Spinal cord (tissue), 10 donors: ENCODE results near the gene AP1S2. TPM values are rescaled to one million over a fixed set of nuclear protein-coding genes. Genes with fewer than 3 reads are reported as not detected.

ENCODE experiments used
- DNase-seq, 6 donors: peaks; one replicate each; pipeline versions ENCODE4 v3.0.0 to v3.0.0-alpha.2; 2013 to 2015; ENCODE audit warnings: low spot score in 6 of 6, low read depth in 4 of 6
- H3K27ac ChIP-seq: one replicate; pipeline ENCODE4 v1.5.1; 2013; ENCODE audit warnings: low read depth, low read length, control low read depth
- H3K27me3 ChIP-seq: one replicate; pipeline ENCODE4 v1.6.1; 2013; ENCODE audit warnings: low read length; ENCODE audit not compliant: control insufficient read depth, insufficient read depth
- H3K36me3 ChIP-seq: one replicate; pipeline ENCODE4 v1.6.1; 2013; ENCODE audit warnings: low read length; ENCODE audit not compliant: control insufficient read depth, insufficient read depth
- H3K4me1 ChIP-seq: one replicate; pipeline ENCODE4 v1.6.1; 2013; ENCODE audit warnings: low read length; ENCODE audit not compliant: control insufficient read depth, insufficient read depth
- H3K4me3 ChIP-seq: one replicate; pipeline ENCODE4 v1.5.1; 2013; ENCODE audit warnings: low read depth, low read length, control low read depth
- H3K9me3 ChIP-seq: one replicate; pipeline ENCODE4 v1.6.1; 2013; ENCODE audit warnings: low read length; ENCODE audit not compliant: control insufficient read depth, insufficient read depth
- WGBS: methylation state at CpG from one replicate; pipeline ENCODE4 v1.1.5; 2013; ENCODE audit warnings: missing lambda C conversion rate; ENCODE audit not compliant: insufficient coverage; 5-methylcytosine and 5-hydroxymethylcytosine counted together
- polyA plus RNA-seq, 2 donors: library from polyadenylated mRNA; unstranded; fragments of 120-200 nt; gene quantifications; one replicate each; pipeline ENCODE4 v1.2.1, GENCODE V29; 2013; ENCODE audit not compliant: insufficient read length in 2 of 2
- total RNA-seq, 2 donors: library from RNA; depleted of rRNA in 1 of 2; stranded (reverse); fragments of 120-200 nt in 1 of 2; fragments of >200 nt in 1 of 2; gene quantifications; one replicate each; pipeline versions ENCODE4 v1.2.3 to v1.2.4, GENCODE V29; 2013 to 2014
- donor health status: healthy.

AP1S2 gene
- total and polyA plus RNA-seq, 4 donors: 55.4 to 135 (median 109) TPM

GRCh38 chrX:15816886-15817285 lies 37.7 kb downstream of the AP1S2 start:
- no peaks in the 10 kb centered on the region for H3K27me3 ChIP-seq
- no peak overlapping the region for H3K4me3 ChIP-seq
- no peak overlapping the region for H3K27ac ChIP-seq
- no peaks in the 10 kb centered on the region for H3K4me1 ChIP-seq
- peaks cover 2% of the 10 kb centered on the region for H3K36me3 ChIP-seq
- no CpG with 5 or more reads among the region's 4 CpGs for WGBS
- no peak for DNase-seq
- no peaks in the 10 kb centered on the region for H3K9me3 ChIP-seq

DNA sequence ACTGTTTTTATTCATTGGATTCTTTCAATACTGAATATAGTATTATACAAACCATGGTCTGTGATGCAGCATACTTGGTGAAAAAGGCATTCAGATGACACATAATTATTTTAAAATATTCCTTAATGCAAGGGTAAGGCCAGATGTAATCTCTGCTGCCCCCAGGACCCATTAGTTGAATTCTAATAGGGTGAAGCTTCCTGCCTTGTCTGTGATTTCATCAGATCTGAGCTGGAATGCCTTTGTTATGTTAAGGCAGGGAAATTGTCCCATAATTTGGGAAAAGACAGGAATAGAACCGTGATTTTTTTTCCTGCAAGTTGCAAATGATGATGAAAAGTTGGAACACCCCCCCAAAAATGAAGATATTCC lies 38.2 kb downstream of the AP1S2 start:
- Histone ChIP-seq H3K27ac (no peak overlapping the region), H3K4me1 (no peaks in the 10 kb centered on the region), H3K27me3 (no peaks in the 10 kb centered on the region), H3K9me3 (no peaks in the 10 kb centered on the region), H3K4me3 (no peak overlapping the region), H3K36me3 (peaks cover 3% of the 10 kb centered on the region)
- WGBS: 0% methylated on average over 1 of the region's 1 CpG
- no peak for DNase-seq

- 86% methylated on average over 1 of the region's 10 CpGs for WGBS
- Histone ChIP-seq H3K36me3 (peaks cover 6% of the 10 kb centered on the region), H3K27me3 (no peaks in the 10 kb centered on the region), H3K4me1 (no peaks in the 10 kb centered on the region), H3K27ac (no peak overlapping the region), H3K9me3 (no peaks in the 10 kb centered on the region), H3K4me3 (no peak overlapping the region)
- DNase-seq: peak in 4 of 6 donors; percentile 12 to 75 (median 36)
Observed at GRCh38 chrX:15815779-15816437, 38.7 kb downstream of the AP1S2 start.

GRCh38 chrX:15814771-15815365 lies 39.7 kb downstream of the AP1S2 start:
- 90% methylated on average over 4 of the region's 6 CpGs for WGBS
- DNase-seq: peak in 1 of 6 donors; percentile 2
- H3K36me3 ChIP-seq: peaks cover 6% of the 10 kb centered on the region
- H3K4me3 ChIP-seq: no peak overlapping the region
- H3K27ac ChIP-seq: no peak overlapping the region
- no peaks in the 10 kb centered on the region for H3K4me1 ChIP-seq
- H3K27me3 ChIP-seq: no peaks in the 10 kb centered on the region
- no peaks in the 10 kb centered on the region for H3K9me3 ChIP-seq

GRCh38 chrX:15813416-15813815 lies 41.2 kb downstream of the AP1S2 start:
- no peak overlapping the region for H3K4me3 ChIP-seq
- H3K9me3 ChIP-seq: no peaks in the 10 kb centered on the region
- DNase-seq: peak in 2 of 6 donors; percentile 37 to 53
- WGBS: no CpG with 5 or more reads among the region's 1 CpG
- H3K27me3 ChIP-seq: no peaks in the 10 kb centered on the region
- H3K4me1 ChIP-seq: no peaks in the 10 kb centered on the region
- H3K27ac ChIP-seq: no peak overlapping the region
- H3K36me3 ChIP-seq: peaks cover 7% of the 10 kb centered on the region

- Histone ChIP-seq H3K27ac (no peak overlapping the region), H3K4me1 (no peaks in the 10 kb centered on the region), H3K4me3 (no peak overlapping the region), H3K27me3 (no peaks in the 10 kb centered on the region), H3K36me3 (peaks cover 10% of the 10 kb centered on the region), H3K9me3 (no peaks in the 10 kb centered on the region)
- no CpG with 5 or more reads among the region's 8 CpGs for WGBS
- DNase-seq: no peak
Observed at GRCh38 chrX:15812192-15812938, 42.2 kb downstream of the AP1S2 start.

GRCh38 chrX:15808254-15808653 lies 46.4 kb downstream of the AP1S2 start:
- H3K27ac ChIP-seq: no peak overlapping the region
- no peak overlapping the region for H3K4me3 ChIP-seq
- no peaks in the 10 kb centered on the region for H3K9me3 ChIP-seq
- peaks cover 16% of the 10 kb centered on the region for H3K36me3 ChIP-seq
- WGBS: 100% methylated on average over 2 of the region's 4 CpGs
- DNase-seq: no peak
- peaks cover 2% of the 10 kb centered on the region for H3K27me3 ChIP-seq
- H3K4me1 ChIP-seq: no peaks in the 10 kb centered on the region

DNA sequence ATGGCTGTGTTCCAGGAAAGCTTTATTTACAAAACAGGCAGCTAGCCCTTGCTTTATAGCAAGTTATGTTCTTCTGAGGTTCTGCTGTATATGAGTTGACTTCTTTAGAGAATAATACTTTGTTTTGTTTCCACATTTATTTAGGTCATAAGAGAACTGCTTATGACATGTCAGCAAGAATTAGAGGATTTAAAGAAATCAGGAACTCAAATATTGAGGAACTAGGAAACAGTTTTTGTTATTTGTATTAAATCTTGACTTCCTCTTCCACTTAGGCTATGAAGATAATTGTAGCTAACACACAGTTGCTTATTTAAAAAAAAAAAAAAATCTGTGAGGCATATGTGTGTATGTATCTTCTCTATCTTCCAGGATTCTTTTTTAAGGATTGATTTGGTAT lies 50.0 kb downstream of the AP1S2 start:
- Histone ChIP-seq H3K36me3 (peaks cover 11% of the 10 kb centered on the region), H3K4me1 (no peaks in the 10 kb centered on the region), H3K27me3 (peaks cover 2% of the 10 kb centered on the region), H3K4me3 (no peak overlapping the region), H3K27ac (no peak overlapping the region), H3K9me3 (no peaks in the 10 kb centered on the region)
- DNase-seq: no peak

- Histone ChIP-seq H3K27me3 (no peaks in the 10 kb centered on the region), H3K4me3 (no peak overlapping the region), H3K4me1 (no peaks in the 10 kb centered on the region), H3K36me3 (peaks cover 11% of the 10 kb centered on the region), H3K9me3 (no peaks in the 10 kb centered on the region), H3K27ac (no peak overlapping the region)
- 92% methylated on average over 3 of the region's 4 CpGs for WGBS
- no peak for DNase-seq
Observed at GRCh38 chrX:15797707-15798106, 56.9 kb downstream of the AP1S2 start.
